Epithelial cell of prostate (primary cell): ENCODE measurements around the gene RAD54L2.
"Not testable (repeated sequence)": the region's sequence is repeated elsewhere in the genome, so short reads cannot be mapped to it uniquely, and the experiment has no call there.

Experiments used
- DNase-seq: peaks from one replicate; pipeline ENCODE4 v3.0.0-alpha.2; 2011; ENCODE audit warnings: low read depth, low spot score
- H3K27ac ChIP-seq: fragments of 450-650 bp; 2 replicates; pipeline ENCODE4 v1.5.1; 2017; ENCODE audit warnings: mild to moderate bottlenecking

RAD54L2 gene

DNA sequence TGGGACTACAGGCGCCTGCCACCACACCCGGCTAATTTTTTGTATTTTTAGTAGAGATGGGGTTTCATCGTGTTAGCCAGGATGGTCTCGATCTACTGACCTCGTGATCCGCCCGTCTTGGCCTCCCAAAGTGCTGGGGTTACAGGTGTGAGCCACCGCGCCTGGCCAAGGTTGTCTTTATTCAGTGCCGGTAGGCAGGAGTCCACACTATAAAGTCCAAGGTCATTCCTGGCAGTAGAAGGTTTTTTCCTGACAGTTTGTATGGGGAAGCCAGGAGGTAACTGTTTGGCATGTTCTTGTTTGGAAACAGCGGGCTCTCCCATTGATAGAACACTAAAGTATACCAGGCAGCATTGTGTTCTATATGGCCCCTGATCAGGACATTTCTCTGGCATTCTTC is 4.1 kb downstream of the RAD54L2 start:
- DNase-seq, result not testable (repeated sequence)

DNA sequence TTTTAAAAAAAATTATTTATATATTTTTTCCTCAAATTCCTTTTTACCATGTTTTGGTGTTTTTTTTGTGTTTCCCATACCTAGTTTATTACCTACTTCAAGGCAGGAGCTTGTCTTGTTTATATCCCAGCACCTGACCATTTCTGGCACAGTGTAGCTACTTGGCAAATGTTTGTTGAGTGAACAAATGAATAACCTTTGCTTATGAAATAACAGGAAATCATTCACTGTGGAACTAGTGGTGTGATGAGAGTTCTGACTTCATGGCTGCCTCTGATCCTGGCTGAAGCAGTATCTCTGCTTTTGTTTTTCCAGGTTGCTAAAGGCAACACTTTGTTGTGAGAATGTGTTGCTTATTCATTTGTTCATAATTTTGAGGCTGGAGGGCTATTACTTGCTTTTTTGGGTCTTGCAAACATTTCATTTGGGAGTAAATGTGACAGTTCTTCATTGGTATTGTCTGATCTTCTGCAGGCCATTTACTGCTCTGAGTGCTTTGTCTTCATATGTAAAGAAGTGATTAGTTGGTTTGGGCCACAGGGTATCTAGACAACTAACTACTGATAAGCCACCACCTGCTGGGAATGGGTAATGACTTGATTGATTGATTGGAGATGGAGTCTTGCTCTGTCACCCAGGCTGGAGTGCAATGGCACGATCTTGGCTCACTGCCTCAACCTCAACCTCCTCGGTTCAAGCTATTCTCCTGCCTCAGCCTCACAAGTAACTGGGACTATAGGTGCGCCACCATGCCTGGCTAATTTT is 5.7 kb downstream of the RAD54L2 start:
- DNase-seq, result no peak
- peak overlapping the region; percentile 18 for H3K27ac ChIP-seq

More for the DNA sequence above, 4.1 kb downstream of the RAD54L2 start:
- not testable (repeated sequence) for H3K27ac ChIP-seq

DNA sequence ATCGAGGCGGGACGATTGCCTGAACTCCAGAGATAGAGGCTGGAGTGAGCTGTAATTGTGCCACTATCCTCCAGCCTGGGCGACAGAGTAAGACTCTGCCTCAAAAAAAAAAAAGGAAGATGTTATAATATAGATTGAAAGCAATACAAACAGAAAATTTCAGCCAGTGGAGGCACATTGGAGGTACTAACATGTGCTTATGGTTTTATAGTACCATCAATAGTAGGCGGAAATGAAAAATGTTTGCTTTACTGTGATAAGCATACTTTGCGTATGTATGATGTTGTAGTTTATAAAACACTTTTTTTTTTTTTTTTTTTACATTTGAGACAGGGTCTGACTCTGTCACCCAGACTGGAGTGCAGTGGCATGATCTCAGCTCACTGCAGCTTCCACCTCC is 8.8 kb downstream of the RAD54L2 start:
- H3K27ac ChIP-seq, result no peak overlapping the region
- no peak for DNase-seq

GRCh38 chr3:51549311-51549710 is 10.8 kb downstream of the RAD54L2 start:
- no peak for DNase-seq
- H3K27ac ChIP-seq, result no peak overlapping the region

DNA sequence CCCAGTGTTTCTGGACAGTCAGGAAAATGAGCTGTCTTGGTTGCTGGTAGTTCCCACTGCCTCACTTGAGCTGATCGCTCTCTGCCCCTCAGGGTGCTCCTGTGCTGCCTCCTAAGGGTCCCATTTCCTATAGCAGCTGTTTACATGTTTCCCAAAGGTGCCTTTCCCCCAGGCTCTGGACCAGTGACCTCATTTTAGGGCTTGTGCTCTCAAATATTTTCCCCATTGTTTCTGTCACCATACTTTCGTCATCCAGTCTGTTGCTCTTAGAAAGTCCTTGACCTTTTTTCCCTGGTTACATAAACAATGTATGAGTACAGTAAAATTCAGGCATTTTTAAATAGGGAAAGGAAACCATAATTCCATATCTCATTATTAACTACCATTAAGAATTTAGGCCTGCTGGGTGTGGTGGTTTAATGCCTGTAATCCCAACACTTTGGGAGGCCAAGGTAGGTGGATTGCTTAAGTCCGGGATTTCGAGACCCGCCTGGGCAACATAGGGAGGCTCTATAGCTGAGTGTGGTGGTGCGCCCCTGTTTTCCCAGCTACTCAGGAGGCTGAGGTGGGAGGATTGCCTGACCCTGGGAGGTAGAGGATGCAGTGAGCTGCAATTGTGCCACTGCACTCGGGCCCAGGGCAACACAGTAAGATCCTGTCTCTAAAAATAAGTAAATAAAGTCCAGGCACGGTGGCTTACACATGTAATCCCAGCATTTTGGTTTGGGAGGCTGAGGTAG is 11.7 kb downstream of the RAD54L2 start:
- no peak for DNase-seq
- no peak overlapping the region for H3K27ac ChIP-seq

DNA sequence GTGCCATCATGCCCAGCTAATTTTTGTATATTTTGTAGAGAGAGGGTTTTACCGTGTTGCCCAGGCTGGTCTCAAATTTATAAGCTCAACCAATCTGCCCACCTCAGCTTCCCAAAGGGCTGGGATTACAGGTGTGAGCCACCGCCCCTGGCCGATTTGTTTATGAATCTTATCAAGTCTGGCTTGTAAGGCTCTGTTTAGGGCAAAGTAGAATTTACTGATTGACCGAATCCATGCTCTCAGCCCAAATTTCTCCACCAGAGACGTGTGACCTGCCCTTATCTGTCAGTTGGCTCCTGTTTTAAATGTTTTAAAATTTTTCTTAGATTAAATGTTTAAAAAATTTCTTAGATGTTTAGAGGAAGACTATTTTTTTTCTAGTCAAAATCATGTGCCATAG is 19.5 kb downstream of the RAD54L2 start:
- no peak overlapping the region for H3K27ac ChIP-seq
- DNase-seq, result no peak

GRCh38 chr3:51559411-51559888 is 20.9 kb downstream of the RAD54L2 start:
- no peak overlapping the region for H3K27ac ChIP-seq
- no peak for DNase-seq

DNA sequence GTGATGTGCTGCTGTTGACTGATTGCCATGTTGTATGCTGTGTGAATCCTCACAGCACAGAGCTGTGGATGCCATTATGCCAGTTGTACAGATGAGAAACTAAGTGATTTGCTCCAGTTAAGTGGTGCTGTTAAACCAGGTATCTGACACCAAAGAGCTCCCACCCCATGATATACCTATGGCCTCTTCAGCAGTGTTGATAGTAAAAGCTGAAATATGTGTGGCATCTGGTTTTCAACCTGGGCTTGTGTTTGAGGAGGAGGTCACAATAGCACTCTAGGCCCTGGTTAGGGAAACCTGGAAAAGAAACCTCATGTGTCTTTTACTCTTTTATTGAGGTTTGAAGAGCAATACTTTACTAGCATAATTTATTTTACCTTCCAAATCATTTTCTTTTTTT is 21.4 kb downstream of the RAD54L2 start:
- no peak for DNase-seq
- no peak overlapping the region for H3K27ac ChIP-seq

GRCh38 chr3:51562403-51562802 is 23.9 kb downstream of the RAD54L2 start:
- not testable (repeated sequence) for H3K27ac ChIP-seq, DNase-seq

DNA sequence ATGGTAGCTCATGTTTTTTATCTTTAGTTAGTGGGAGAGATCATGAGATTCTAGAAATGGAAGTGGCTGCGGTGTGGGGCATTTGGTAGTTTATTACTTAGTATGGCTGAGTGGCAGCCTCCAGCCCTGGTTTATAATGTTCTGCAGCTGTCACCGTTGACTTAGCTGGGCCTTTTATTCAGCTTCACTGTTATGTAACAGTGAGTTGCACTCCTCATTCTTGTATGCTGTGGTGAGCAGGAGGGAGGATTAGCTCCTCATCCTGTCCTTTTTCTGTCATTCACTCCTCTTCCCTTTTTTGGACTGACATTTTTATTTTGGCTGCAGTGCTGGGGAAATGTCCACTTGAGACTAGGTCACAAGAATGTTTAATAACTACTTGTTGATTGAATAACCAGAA is 29.5 kb downstream of the RAD54L2 start:
- no peak overlapping the region for H3K27ac ChIP-seq
- no peak for DNase-seq

DNA sequence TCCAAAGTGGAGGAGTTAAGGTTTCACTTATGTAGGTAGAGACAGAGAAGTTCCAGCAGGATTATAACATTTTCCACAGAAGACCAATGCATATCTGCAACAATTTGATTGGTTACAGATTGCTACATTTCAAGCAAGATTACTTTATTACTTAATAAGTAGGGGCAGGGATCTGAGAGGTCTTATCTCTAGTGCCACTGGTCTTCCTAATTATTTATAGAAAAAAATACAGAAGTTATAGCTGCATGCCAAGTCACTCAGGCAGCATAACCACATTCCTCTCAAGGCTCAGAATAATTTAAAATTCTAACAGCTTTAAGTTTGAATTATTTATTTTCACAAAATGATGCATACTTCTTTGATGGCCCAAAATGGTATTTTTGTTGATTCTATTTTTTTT is 30.5 kb downstream of the RAD54L2 start:
- DNase-seq, result no peak
- H3K27ac ChIP-seq, result no peak overlapping the region

DNA sequence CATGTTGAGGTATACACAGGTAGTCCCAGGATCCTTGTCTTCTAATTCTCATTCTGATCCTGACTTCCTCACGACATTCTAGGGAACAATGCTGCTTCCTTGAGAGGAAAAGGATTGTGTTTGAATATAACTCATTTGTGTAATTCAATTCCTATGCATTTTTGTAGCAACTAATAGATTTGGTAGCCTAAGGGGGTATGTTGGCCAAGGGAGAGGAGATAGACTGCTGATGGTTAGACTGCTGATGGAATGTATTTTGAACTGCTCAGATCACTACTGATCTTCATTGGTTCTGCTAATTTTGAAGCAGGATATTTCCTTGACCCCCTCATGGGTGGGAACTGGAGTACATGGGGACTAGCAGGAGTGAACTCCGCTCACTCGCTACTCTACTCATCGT is 39.7 kb downstream of the RAD54L2 start:
- no peak for DNase-seq
- no peak overlapping the region for H3K27ac ChIP-seq

- no peak overlapping the region for H3K27ac ChIP-seq
- no peak for DNase-seq
These were observed 41.9 kb downstream of the RAD54L2 start for GRCh38 chr3:51580418-51580817.

DNA sequence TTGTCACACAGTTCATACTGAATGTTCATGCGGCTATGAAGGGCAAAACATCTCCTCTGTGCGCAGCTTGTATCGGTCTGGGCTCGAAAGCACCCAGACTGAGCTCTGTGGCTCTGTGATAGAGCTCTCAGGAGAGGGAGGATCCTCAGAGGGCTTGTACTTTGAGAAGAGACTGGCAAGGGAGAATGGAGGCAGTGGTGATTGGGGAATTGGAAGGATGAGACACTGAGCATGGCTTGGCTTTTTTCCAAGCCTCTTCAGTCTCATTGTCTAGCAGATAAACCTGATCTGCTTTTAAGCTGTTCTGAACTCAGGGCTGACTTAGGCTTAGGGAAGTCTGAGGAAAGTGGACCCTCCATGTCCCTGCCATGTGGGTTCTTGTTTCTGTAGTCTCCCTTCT is 43.0 kb downstream of the RAD54L2 start:
- H3K27ac ChIP-seq, result no peak overlapping the region
- no peak for DNase-seq

DNA sequence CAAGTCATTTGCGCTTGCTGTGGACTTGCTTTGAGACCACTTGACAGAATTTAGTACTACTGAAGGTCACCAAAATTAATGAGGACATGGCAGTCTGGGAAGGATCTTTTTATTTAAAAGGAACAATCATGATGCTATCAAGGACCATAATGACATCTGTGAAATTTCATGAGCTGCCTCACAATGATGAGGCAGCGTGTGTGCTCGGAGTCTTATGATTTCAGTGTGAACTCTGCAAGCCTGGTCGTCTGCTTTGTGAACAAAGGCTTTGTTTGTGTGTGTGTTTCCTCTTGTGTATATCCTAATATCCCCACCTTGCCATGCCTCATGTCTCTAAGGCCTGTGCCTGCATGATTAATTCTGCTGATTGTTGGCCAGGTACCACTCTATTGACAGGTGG is 46.7 kb downstream of the RAD54L2 start:
- H3K27ac ChIP-seq, result no peak overlapping the region
- DNase-seq, result no peak

DNA sequence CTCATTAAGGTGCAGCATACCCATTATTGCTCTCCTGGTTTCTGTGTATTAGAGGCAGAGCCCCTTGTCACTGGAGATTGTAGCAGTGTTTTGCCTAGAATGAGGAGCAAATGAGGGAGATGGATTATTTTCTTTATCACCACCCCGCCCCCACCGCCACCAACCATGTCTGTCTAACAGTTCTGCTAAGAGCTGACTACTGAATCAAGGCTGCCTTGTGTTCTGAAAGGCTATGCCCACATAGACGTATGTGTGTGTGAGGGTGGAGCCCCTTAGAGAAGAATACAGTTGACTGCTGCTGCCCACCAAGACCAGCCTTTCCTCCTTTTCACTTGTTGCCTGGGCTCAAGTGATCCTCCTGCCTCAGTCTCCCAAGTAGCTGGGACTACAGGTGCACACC is 47.4 kb downstream of the RAD54L2 start:
- no peak for DNase-seq
- no peak overlapping the region for H3K27ac ChIP-seq
